Activated naive CD8-positive, alpha-beta T cell treated with anti-CD3 and anti-CD28 coated beads for 36 hours (primary cell): ENCODE results near the gene GSX2. TPM values are rescaled to one million over a fixed set of nuclear protein-coding genes. Genes with fewer than 3 reads are reported as not detected.
"Not testable (repeated sequence)": the region's sequence is repeated elsewhere in the genome, so short reads cannot be mapped to it uniquely, and the experiment has no call there.

ENCODE experiments used
- DNase-seq: peaks from one replicate; pipeline ENCODE4 v3.0.0; 2021
- H3K27ac Mint-ChIP-seq: one replicate; pipeline ENCODE4 v1.8.0; 2022; ENCODE audit warnings: mild to moderate bottlenecking, moderate library complexity, mixed read lengths
- H3K27me3 Mint-ChIP-seq: one replicate; pipeline ENCODE4 v1.8.0; 2022; ENCODE audit warnings: mild to moderate bottlenecking, mixed read lengths
- H3K36me3 Mint-ChIP-seq: one replicate; pipeline ENCODE4 v1.8.0; 2021; ENCODE audit warnings: mild to moderate bottlenecking, mixed read lengths
- H3K4me1 Mint-ChIP-seq: one replicate; pipeline ENCODE4 v1.8.0; 2021; ENCODE audit warnings: mixed read lengths
- H3K4me3 Mint-ChIP-seq: one replicate; pipeline ENCODE4 v1.8.0; 2022; ENCODE audit warnings: mild to moderate bottlenecking, moderate library complexity, mixed read lengths
- H3K9me3 Mint-ChIP-seq: one replicate; pipeline ENCODE4 v1.8.0; 2022; ENCODE audit warnings: mixed read lengths
- total RNA-seq, 2 experiments: library from RNA; stranded (reverse); gene quantifications; one replicate each; pipeline ENCODE4 v1.2.3, GENCODE V29; 2021

GSX2 gene
- total RNA-seq, 2 experiments from 2014 or later: not detected

GRCh38 chr4:54107951-54108748 lies 8.2 kb downstream of the GSX2 start:
- Mint-ChIP-seq H3K36me3 (no peaks in the 10 kb centered on the region), H3K9me3 (no peaks in the 10 kb centered on the region), H3K4me1 (peaks cover 34% of the 10 kb centered on the region), H3K27me3 (peaks cover 90% of the 10 kb centered on the region), H3K27ac (no peak overlapping the region), H3K4me3 (peak overlapping the region; percentile 81)
- DNase-seq: no peak

GRCh38 chr4:54109241-54110018 lies 9.5 kb downstream of the GSX2 start:
- H3K27me3 Mint-ChIP-seq: peaks cover 83% of the 10 kb centered on the region
- no peak overlapping the region for H3K4me3 Mint-ChIP-seq
- H3K9me3 Mint-ChIP-seq: no peaks in the 10 kb centered on the region
- no peak for DNase-seq
- peaks cover 25% of the 10 kb centered on the region for H3K4me1 Mint-ChIP-seq
- no peaks in the 10 kb centered on the region for H3K36me3 Mint-ChIP-seq
- H3K27ac Mint-ChIP-seq: no peak overlapping the region

GRCh38 chr4:54110019-54110416 lies 10.1 kb downstream of the GSX2 start:
- Mint-ChIP-seq H3K4me3 (no peak overlapping the region), H3K9me3 (no peaks in the 10 kb centered on the region), H3K27me3 (peaks cover 81% of the 10 kb centered on the region), H3K27ac (no peak overlapping the region), H3K36me3 (no peaks in the 10 kb centered on the region), H3K4me1 (peaks cover 19% of the 10 kb centered on the region)
- DNase-seq: no peak

- Mint-ChIP-seq H3K4me1 (peaks cover 14% of the 10 kb centered on the region), H3K27me3 (peaks cover 61% of the 10 kb centered on the region)
- H3K27ac Mint-ChIP-seq, H3K36me3 Mint-ChIP-seq, H3K9me3 Mint-ChIP-seq, DNase-seq, H3K4me3 Mint-ChIP-seq: not testable (repeated sequence)
Observed at GRCh38 chr4:54113206-54113605, 13.2 kb downstream of the GSX2 start.

- peaks cover 37% of the 10 kb centered on the region for H3K27me3 Mint-ChIP-seq
- not testable (repeated sequence) for H3K27ac Mint-ChIP-seq
Observed at GRCh38 chr4:54116246-54116645, 16.3 kb downstream of the GSX2 start.

DNA sequence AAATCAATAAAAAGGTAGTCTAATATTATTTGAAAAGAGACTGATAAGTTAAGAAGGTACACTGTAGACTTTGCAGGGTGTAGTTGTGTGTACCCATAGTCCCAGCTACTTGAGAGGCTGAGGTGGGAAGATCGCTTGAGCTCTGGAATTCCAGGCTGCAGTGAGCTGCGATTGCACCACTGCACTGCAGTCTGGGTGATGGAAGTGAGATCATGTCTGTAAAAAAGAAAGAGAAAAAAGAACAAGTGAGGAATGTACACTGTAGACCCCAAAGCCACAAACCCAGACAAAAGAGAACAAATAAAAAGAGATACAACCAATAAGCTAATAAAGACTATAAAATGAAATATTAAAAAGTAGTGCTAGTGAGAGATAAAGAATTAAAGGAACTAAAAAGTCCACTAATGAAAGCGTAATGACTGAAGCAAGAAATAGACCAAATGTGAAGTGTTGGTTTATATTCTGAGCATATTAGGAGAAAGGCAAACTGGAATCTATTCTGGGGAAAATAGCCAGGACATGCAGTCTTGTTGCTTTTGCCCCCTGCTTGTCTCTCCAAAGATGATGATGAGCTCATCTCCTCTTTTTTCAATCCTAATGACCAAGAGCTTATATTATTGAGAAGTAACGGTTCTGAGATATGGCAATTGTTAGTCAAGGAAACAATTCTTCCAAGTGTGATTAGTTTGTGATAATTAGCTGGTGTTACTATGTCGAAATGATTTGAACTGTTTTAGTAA lies 19.1 kb downstream of the GSX2 start:
- Mint-ChIP-seq H3K36me3 (peaks cover 4% of the 10 kb centered on the region), H3K27ac (no peak overlapping the region), H3K4me1 (no peaks in the 10 kb centered on the region), H3K9me3 (peaks cover 1% of the 10 kb centered on the region), H3K4me3 (no peak overlapping the region), H3K27me3 (peaks cover 23% of the 10 kb centered on the region)
- DNase-seq: no peak

More at GRCh38 chr4:54116246-54116645, 16.3 kb downstream of the GSX2 start:
- not testable (repeated sequence) for H3K4me3 Mint-ChIP-seq, H3K36me3 Mint-ChIP-seq, H3K9me3 Mint-ChIP-seq, DNase-seq, H3K4me1 Mint-ChIP-seq

DNA sequence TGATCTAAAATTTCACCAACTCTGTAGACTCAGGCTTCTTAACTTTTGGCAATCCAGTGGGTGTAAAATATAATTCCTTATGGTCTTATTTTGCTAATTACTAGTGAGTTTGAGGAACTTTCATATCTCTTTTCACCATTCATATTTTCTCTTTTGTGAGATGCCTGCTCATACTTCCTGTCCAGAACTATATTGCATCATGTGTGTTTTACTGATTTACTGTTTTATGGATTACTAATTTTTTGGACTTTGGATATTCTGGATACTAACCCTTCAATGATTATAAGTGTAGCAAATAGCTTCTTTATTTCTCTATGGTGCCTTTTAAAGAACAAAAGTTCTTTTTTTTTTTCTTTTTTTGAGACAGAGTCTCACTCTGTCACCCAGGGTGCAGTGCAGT lies 20.6 kb downstream of the GSX2 start:
- H3K4me3 Mint-ChIP-seq: no peak overlapping the region

GRCh38 chr4:54127660-54128059 lies 27.7 kb downstream of the GSX2 start:
- DNase-seq: no peak
- Mint-ChIP-seq H3K4me1 (no peaks in the 10 kb centered on the region), H3K27ac (no peak overlapping the region)

More for the DNA sequence above, 20.6 kb downstream of the GSX2 start:
- Mint-ChIP-seq H3K27me3 (peaks cover 25% of the 10 kb centered on the region), H3K4me1 (no peaks in the 10 kb centered on the region), H3K36me3 (peaks cover 3% of the 10 kb centered on the region), H3K9me3 (peaks cover 1% of the 10 kb centered on the region), H3K27ac (no peak overlapping the region)
- DNase-seq: no peak

DNA sequence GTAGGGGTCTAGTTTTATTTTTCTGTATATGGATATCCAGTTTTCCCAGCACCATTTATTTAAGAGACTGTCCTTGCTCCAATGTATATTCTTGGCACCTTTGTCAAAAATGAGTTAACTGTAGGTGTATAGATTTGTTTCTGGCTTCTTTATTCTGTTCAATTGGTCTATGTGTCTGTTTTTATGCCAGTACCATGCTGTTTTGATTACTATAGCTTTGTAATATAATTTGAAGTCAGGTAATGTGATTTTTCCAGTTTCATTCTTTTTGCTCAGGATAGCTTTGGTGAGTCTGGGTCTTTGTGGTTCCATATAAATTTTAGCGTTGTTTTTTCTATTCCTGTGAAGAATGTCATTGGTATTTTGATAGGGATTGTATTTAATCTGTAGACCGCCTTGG lies 28.7 kb downstream of the GSX2 start:
- peaks cover 20% of the 10 kb centered on the region for H3K9me3 Mint-ChIP-seq
- not testable (repeated sequence) for DNase-seq

More at GRCh38 chr4:54127660-54128059, 27.7 kb downstream of the GSX2 start:
- H3K27me3 Mint-ChIP-seq: peaks cover 35% of the 10 kb centered on the region
- H3K36me3 Mint-ChIP-seq: no peaks in the 10 kb centered on the region
- peaks cover 18% of the 10 kb centered on the region for H3K9me3 Mint-ChIP-seq
- no peak overlapping the region for H3K4me3 Mint-ChIP-seq

GRCh38 chr4:54139332-54139731 lies 39.4 kb downstream of the GSX2 start:
- no peaks in the 10 kb centered on the region for H3K36me3 Mint-ChIP-seq
- no peak overlapping the region for H3K4me3 Mint-ChIP-seq
- no peaks in the 10 kb centered on the region for H3K4me1 Mint-ChIP-seq
- no peak overlapping the region for H3K27ac Mint-ChIP-seq
- no peaks in the 10 kb centered on the region for H3K9me3 Mint-ChIP-seq
- no peaks in the 10 kb centered on the region for H3K27me3 Mint-ChIP-seq
- no peak for DNase-seq

More for the DNA sequence above, 28.7 kb downstream of the GSX2 start:
- H3K27ac Mint-ChIP-seq, H3K4me1 Mint-ChIP-seq, H3K4me3 Mint-ChIP-seq, H3K36me3 Mint-ChIP-seq: not testable (repeated sequence)
- H3K27me3 Mint-ChIP-seq: peaks cover 35% of the 10 kb centered on the region

DNA sequence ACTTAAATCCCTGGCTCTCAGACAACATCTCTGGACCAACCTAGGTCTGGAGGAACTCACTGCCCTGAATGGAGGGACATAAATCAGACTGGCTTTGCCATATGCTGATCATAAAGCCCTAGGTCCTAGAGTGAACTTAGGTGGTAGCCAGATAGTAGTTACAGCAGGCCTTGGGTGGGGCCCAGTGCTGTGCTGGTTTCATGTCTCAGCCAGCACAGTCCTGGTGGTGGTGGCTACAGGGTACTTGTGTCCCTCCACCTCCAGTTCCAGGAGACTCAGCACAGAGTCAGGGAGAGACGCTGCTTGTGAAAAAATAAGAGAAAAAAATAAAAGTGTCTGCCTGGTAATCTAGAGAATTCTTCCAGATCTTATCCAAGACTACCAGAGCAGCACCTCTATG lies 40.3 kb downstream of the GSX2 start:
- Mint-ChIP-seq H3K4me1 (peaks cover 7% of the 10 kb centered on the region), H3K27ac (no peak overlapping the region)

DNA sequence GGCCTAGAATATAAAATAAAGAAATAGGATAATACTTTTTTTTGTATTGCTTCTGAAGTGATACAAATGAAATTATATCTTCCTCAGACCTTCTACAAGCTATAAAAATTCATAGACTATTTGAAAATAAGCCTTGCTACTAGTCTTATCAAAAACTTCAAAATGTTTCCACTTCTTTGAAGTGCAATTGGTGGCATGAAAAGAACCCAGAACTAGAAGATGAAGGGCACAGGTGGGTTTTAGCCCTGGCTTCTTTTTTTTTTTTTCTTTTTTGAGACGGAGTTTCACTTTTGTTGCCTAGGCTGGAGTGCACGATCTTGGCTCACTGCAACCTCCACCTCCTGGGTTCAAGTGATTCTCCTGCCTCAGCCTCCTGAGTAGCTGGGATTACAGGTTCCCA lies 44.2 kb downstream of the GSX2 start:
- peaks cover 12% of the 10 kb centered on the region for H3K27me3 Mint-ChIP-seq
- H3K36me3 Mint-ChIP-seq: peaks cover 4% of the 10 kb centered on the region
- no peak for DNase-seq

More for the DNA sequence above, 40.3 kb downstream of the GSX2 start:
- Mint-ChIP-seq H3K27me3 (no peaks in the 10 kb centered on the region), H3K9me3 (no peaks in the 10 kb centered on the region), H3K4me3 (no peak overlapping the region), H3K36me3 (no peaks in the 10 kb centered on the region)
- no peak for DNase-seq

GRCh38 chr4:54144661-54145171 lies 44.8 kb downstream of the GSX2 start:
- Mint-ChIP-seq H3K4me3 (no peak overlapping the region), H3K36me3 (peaks cover 4% of the 10 kb centered on the region), H3K9me3 (no peaks in the 10 kb centered on the region), H3K4me1 (peaks cover 7% of the 10 kb centered on the region), H3K27me3 (peaks cover 14% of the 10 kb centered on the region), H3K27ac (no peak overlapping the region)
- DNase-seq: no peak

More for the DNA sequence above, 44.2 kb downstream of the GSX2 start:
- Mint-ChIP-seq H3K4me3 (no peak overlapping the region), H3K4me1 (peaks cover 7% of the 10 kb centered on the region), H3K27ac (no peak overlapping the region), H3K9me3 (no peaks in the 10 kb centered on the region)

GRCh38 chr4:54146139-54146538 lies 46.2 kb downstream of the GSX2 start:
- Mint-ChIP-seq H3K9me3 (no peaks in the 10 kb centered on the region), H3K27ac (no peak overlapping the region), H3K36me3 (peaks cover 4% of the 10 kb centered on the region), H3K27me3 (peaks cover 19% of the 10 kb centered on the region), H3K4me3 (no peak overlapping the region), H3K4me1 (peaks cover 7% of the 10 kb centered on the region)
- DNase-seq: no peak

- Mint-ChIP-seq H3K27ac (no peak overlapping the region), H3K27me3 (peaks cover 23% of the 10 kb centered on the region), H3K4me1 (peaks cover 7% of the 10 kb centered on the region), H3K4me3 (no peak overlapping the region), H3K36me3 (peaks cover 4% of the 10 kb centered on the region), H3K9me3 (no peaks in the 10 kb centered on the region)
- no peak for DNase-seq
Observed at GRCh38 chr4:54149323-54149722, 49.4 kb downstream of the GSX2 start.
